ELR (cell line): ENCODE data around the gene PDK1.
A peak's percentile ranks its signal among the peaks of the same experiment; 100 is the strongest.

Experiments used
- DNase-seq: peaks from one replicate; pipeline ENCODE4 v3.0.0-alpha.2; 2015; ENCODE audit warnings: low read depth

The PDK1 gene

GRCh38 chr2:172642301-172643020, 86.6 kb downstream of the PDK1 start:
- DNase-seq: no peak

- DNase-seq: peak; percentile 93
These were observed 87.3 kb downstream of the PDK1 start for GRCh38 chr2:172643142-172643541.

- peak; percentile 86 for DNase-seq
These were observed 91.5 kb downstream of the PDK1 start for GRCh38 chr2:172647439-172647838.

GRCh38 chr2:172655091-172655837, 99.4 kb downstream of the PDK1 start:
- DNase-seq: peak; percentile 90

- DNase-seq: peak; percentile 55
These were observed 100.1 kb downstream of the PDK1 start for GRCh38 chr2:172655838-172656573.
